Posterior cingulate gyrus (tissue), 11 donors: ENCODE results near the gene ARHGAP33.
"Not testable (repeated sequence)": the region's sequence is repeated elsewhere in the genome, so short reads cannot be mapped to it uniquely, and the experiment has no call there.

ENCODE experiments used
- DNase-seq, 10 donors: peaks; one replicate each; pipeline versions ENCODE4 v3.0.0 to v3.0.0-alpha.2; 2020 to 2021; ENCODE audit warnings: mixed read lengths in 3 of 10
- intact Hi-C: fragments of 100-400 bp; cut with DNase I; formaldehyde crosslinking; loops from one replicate; pipeline ENCODE4 v1.15.1; 2023

ARHGAP33 gene

GRCh38 chr19:35813043-35813890, 37.9 kb downstream of the ARHGAP33 start:
- no peak for DNase-seq
- intact Hi-C loops = no loop called here

DNA sequence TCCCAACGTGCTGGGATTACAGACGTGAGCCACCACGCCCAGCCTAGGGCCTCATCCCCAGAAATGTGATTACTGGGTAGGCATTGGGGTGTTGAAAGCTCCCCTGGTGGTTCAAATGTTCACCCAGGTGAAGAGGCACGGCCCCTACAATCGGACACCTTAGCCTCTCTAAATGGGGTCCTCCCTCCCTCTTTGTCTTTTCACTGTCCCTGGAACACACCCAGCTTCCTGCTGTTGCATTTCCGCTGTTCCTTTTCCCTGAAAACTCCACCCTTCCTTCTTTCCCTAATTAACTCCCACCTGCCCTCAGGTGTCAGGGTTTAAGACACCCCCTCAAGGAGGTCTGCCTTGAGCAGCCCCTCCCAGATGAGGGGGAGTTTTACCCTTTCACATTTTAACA, 40.9 kb downstream of the ARHGAP33 start:
- no peak for DNase-seq
- intact Hi-C loops = no loop called here

DNA sequence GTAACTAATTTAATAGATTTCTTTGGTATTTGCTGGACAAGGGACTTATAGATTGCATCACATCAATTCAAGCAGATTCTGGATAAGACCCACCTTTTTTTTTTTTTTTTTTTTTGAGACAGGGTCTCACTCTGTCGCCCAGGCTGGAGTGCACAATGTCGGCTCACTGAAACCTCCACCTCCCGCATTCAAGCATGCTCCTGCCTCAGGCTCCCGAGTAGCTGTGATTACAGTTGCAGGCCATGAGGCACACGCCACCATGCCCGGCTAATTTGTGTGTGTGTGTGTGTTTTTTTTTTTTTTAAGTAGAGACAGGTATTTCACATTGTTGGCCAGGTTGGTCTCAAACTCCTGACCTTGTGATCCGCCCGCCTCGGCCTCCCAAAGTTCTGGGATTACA, 41.5 kb downstream of the ARHGAP33 start:
- intact Hi-C loops = no loop called here
- DNase-seq = no peak

DNA sequence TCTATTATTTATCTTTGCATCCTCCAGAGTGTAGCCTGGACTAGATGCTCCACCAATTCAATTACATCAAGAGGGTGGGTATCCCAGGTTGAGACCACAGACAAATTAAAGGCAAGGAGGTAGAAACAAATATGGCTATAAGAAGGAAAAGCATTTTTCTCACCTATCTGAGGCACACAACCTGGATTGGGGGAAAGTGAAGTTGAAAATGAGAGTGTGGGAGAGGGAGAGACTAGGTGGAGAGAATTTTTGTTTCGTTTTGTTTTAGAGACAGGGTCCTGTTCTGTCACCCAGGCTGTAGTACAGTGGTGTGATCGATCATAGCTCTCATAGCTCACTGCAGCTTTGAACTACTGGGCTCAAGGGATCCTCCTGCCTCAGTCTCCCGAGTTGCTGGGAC, 43.1 kb downstream of the ARHGAP33 start:
- DNase-seq = no peak
- intact Hi-C loops = no loop called here

- intact Hi-C loops = no loop called here
- peak in 1 of 10 donors; percentile 15 for DNase-seq
Observed at GRCh38 chr19:35822579-35822978, 47.2 kb downstream of the ARHGAP33 start.

DNA sequence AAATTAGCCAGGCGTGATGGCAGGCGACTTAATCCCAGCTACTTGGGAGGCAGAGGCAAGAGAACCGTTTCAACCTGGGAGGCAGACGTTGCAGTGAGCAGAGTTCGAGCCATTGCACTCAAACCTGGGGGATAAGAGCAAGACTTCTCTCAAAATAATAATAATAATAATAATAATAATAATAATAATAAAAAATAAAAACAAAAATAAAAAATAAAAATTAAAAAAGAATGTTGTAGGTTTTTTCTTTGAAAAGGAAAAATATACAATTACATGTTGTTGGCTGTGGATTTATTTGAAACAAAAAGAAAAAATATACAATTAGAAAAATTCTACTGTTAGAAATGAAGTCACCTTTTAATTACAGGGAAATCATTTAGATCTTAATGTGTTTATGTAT, 48.8 kb downstream of the ARHGAP33 start:
- intact Hi-C loops = no loop called here
- no peak for DNase-seq

DNA sequence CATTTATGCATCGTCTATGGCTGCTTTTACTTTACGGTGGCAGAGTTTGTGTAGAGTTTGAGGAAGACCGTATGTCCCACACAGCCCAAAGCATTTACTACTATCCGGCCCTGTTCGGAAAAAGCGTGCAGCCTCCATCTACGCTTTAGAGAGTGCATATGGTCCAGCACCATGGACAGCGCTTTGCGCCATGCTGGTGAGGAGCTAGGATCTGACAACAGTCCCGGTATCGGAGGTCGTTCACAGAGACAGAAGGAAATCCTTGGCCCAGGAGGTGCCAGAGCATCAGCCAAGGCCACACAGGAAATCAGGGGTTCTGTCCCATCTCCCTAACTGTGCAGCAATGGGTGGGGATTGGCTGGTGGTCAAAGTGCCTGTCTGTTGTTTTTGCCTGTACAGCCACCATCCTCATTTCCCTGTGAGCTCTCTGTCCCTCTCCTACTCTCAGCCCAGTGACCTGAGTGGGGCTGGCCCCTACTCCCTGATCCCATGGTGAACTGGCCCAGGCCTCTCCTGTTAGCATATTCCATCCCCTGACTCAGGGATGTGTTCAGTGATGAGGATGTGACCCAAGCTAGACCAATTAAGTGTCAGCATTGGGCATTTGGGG, 53.4 kb downstream of the ARHGAP33 start:
- peak in 5 of 10 donors; percentile 25 to 81 (median 60) for DNase-seq
- intact Hi-C loops = no loop called here

GRCh38 chr19:35830986-35831385, 55.6 kb downstream of the ARHGAP33 start:
- intact Hi-C loops = no loop called here

DNA sequence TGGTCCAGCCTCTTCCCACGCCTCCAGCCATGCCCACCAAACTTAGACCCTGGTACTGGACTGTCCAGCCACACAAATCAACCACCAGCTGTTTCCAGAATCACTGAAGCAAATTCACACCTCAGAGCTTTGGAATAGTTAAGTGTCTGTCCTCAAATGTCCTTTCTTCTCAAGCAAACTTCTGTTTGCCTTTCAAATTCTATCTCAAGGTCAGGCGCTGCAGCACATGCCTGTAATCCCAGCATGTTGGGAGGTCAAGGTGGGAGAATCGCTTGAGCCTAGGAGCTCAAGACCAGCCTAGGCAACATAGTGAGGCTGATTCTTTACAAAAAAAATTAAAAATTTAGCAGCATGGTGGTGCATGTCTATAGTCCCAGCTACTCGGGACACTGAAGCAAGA, 56.7 kb downstream of the ARHGAP33 start:
- intact Hi-C loops = no loop called here
- no peak for DNase-seq

More at GRCh38 chr19:35830986-35831385, 55.6 kb downstream of the ARHGAP33 start:
- peak in 1 of 10 donors; percentile 9 for DNase-seq

DNA sequence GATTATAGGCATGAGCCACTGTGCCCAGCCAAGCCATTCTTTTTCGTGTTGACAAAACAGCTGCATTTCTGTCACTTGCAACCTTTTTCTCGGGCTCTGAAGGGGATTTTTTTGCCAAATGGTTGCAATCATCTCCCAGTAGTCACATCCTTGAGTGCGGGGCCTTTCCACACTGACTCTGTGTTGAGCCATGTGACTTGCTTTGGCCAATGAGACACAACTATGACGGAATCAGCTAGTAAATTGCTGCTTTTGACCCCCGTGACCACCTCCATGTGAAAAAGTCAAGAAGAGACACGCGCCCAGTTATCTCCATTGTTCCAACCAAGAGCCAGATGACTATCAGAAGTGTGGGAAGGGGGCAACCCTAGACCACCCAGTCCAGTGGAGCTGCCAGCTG, 58.6 kb downstream of the ARHGAP33 start:
- intact Hi-C loops = no loop called here

GRCh38 chr19:35836096-35836495, 60.7 kb downstream of the ARHGAP33 start:
- DNase-seq = peak in 3 of 10 donors; percentile 3 to 25 (median 15)
- intact Hi-C loops = not testable (repeated sequence)

More for the DNA sequence above, 58.6 kb downstream of the ARHGAP33 start:
- peak in 3 of 10 donors; percentile 2 to 4 (median 3) for DNase-seq
